Small intestine (tissue), 4 donors: ENCODE data around the gene MAGEB4. TPM values are rescaled to one million over a fixed set of nuclear protein-coding genes. Genes with fewer than 3 reads are reported as not detected.

ENCODE experiments used
- polyA plus RNA-seq, 4 donors: library from polyadenylated mRNA; stranded (reverse) in 3 of 4; unstranded in 1 of 4; fragments of 200-250 nt in 3 of 4; fragments of 120-200 nt in 1 of 4; gene quantifications; one replicate each; pipeline versions ENCODE4 v1.2.1 to v1.2.3, GENCODE V29; 2013
- donor health status: healthy with polysubstance abuse.
- donor health status: Bipolar disorder and iron deficiency.
- donor health status: healthy.

The MAGEB4 gene
- polyA plus RNA-seq, 4 donors: not detected

Other genes with a start within 250 kb of the MAGEB4 start
- gene MAGEB2, start 26.4 kb upstream of the MAGEB4 start, polyA plus RNA-seq: not detected
- gene MAGEB3, start 11.3 kb upstream of the MAGEB4 start, polyA plus RNA-seq: not detected
- not detected for gene MAGEB1, start 5.1 kb downstream of the MAGEB4 start, polyA plus RNA-seq
- gene NR0B1, start 67.4 kb downstream of the MAGEB4 start, polyA plus RNA-seq: under 1 TPM in 1 of 4 donors, not detected in 3; 0.18 TPM